HL-60 (cell line): ENCODE data around the gene FRRS1.

Experiments used
- DNase-seq, 2 experiments: peaks; one replicate each; pipeline ENCODE4 v3.0.0-alpha.2; 2010 to 2020; ENCODE audit warnings: low read depth in 1 of 2, low spot score in 1 of 2
- H3K27ac ChIP-seq: fragments of 250-450 bp; sonication (Bioruptor Pico); replicated peaks from 2 replicates; pipeline ENCODE4 v1.5.1; 2020; ENCODE audit warnings: mild to moderate bottlenecking, moderate library complexity
- H3K27me3 ChIP-seq: fragments of 250-450 bp; sonication (Bioruptor Pico); 2 replicates; pipeline ENCODE4 v1.5.1; 2021; ENCODE audit warnings: mild to moderate bottlenecking, moderate library complexity; ENCODE audit not compliant: insufficient read depth, poor library complexity, severe bottlenecking
- H3K4me3 ChIP-seq: replicated peaks from 2 replicates; pipeline ENCODE4 v1.5.1; 2011; ENCODE audit warnings: mild to moderate bottlenecking, control low read depth, low read length; ENCODE audit not compliant: insufficient read depth
- CTCF ChIP-seq: IDR thresholded peaks from one replicate; pipeline ENCODE4 v1.5.1; 2011; ENCODE audit warnings: low read length, control low read depth, inconsistent platforms; ENCODE audit not compliant: insufficient read depth
- GABPA ChIP-seq: IDR thresholded peaks from 2 replicates; pipeline ENCODE4 v1.6.1; 2012; ENCODE audit warnings: low read depth
- POLR2AphosphoS5 ChIP-seq: IDR thresholded peaks from 2 replicates; pipeline ENCODE4 v1.6.1; 2012; ENCODE audit warnings: low read depth
- REST ChIP-seq: IDR thresholded peaks from 2 replicates; pipeline ENCODE4 v1.6.1; 2012; ENCODE audit warnings: low read depth; ENCODE audit not compliant: insufficient replicate concordance
- SPI1 ChIP-seq: IDR thresholded peaks from 2 replicates; pipeline ENCODE4 v1.6.1; 2012; ENCODE audit warnings: low read depth, mild to moderate bottlenecking, borderline replicate concordance

The FRRS1 gene

GRCh38 chr1:99672530-99673213 is 93.8 kb downstream of the FRRS1 start:
- no peak for TF ChIP-seq GABPA
- TF ChIP-seq POLR2AphosphoS5, result no peak
- no peak for TF ChIP-seq SPI1
- TF ChIP-seq REST, result no peak
- no peak for TF ChIP-seq CTCF
- Histone ChIP-seq H3K27ac (no peak overlapping the region), H3K27me3 (peaks cover 4% of the 10 kb centered on the region), H3K4me3 (no peak overlapping the region)
- DNase-seq, result no peak

- H3K27me3 ChIP-seq, result peaks cover 4% of the 10 kb centered on the region
- no peak overlapping the region for H3K27ac ChIP-seq
- no peak for TF ChIP-seq REST
- no peak for TF ChIP-seq SPI1
- no peak for TF ChIP-seq GABPA
- TF ChIP-seq CTCF, result no peak
- no peak for TF ChIP-seq POLR2AphosphoS5
- no peak for DNase-seq
- H3K4me3 ChIP-seq, result no peak overlapping the region
These were observed 94.4 kb downstream of the FRRS1 start for GRCh38 chr1:99672038-99672437.

GRCh38 chr1:99670583-99670982 is 95.9 kb downstream of the FRRS1 start:
- TF ChIP-seq CTCF (no peak), SPI1 (no peak), POLR2AphosphoS5 (no peak), REST (no peak), GABPA (no peak)
- peaks cover 4% of the 10 kb centered on the region for H3K27me3 ChIP-seq
- no peak for DNase-seq
- no peak overlapping the region for H3K4me3 ChIP-seq
- H3K27ac ChIP-seq, result no peak overlapping the region
